HG02763 (cell line): Measurements from ENCODE around the gene DMAC2L.

Experiments
- ATAC-seq: cut with Tn5 transposase; IDR thresholded peaks from one replicate; pipeline ENCODE4 v1.9.1; 2021; ENCODE audit warnings: mild to moderate bottlenecking, moderate library complexity; ENCODE audit not compliant: unreplicated experiment

DMAC2L gene

GRCh38 chr14:50321009-50321660, 9.0 kb downstream of the DMAC2L start:
- peak; percentile 88 for ATAC-seq

DNA sequence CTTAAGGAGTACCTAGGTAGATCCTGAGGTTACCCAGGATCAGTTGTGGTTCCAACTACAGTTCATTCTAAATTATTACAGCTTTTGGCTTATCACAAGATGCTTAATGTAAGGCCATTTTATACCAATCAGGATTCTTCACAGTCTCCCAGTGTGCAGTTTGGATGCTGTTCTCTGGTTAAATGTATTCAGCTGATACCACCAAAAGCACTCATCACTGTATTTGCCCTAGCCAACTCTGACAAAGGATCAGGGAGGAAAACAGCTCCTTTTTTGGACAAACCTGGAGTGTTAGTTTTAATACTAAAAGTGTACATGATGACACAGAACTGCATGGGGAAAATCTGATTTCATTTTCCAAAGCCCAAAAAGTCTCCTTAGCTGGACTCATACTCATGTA, 19.5 kb downstream of the DMAC2L start:
- ATAC-seq, result no peak

DNA sequence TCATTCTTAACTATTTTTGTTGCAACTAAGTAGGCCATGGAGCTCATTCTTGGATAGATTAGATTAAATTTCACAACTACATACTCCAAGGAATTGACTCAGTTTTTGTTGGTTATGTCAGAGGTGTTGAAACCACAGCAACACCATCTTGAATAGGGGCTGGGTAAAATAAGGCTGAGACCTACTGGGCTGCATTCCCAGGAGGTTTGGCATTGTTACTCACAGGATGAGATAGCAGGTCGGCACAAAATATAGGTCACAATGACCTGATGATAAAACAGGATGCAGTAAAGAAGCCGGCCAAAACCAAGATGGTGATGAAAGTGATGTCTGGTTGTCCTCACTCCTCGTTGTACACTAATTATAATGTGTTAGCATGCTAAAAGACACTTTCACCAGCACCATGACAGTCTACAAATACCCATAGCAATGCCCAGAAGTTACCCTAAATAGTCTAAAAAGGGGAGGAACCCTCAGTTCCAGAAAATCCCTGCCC, 20.9 kb downstream of the DMAC2L start:
- no peak for ATAC-seq

GRCh38 chr14:50334211-50334610, 22.1 kb downstream of the DMAC2L start:
- no peak for ATAC-seq

- no peak for ATAC-seq
These were observed 23.3 kb downstream of the DMAC2L start for GRCh38 chr14:50335389-50335788.

DNA sequence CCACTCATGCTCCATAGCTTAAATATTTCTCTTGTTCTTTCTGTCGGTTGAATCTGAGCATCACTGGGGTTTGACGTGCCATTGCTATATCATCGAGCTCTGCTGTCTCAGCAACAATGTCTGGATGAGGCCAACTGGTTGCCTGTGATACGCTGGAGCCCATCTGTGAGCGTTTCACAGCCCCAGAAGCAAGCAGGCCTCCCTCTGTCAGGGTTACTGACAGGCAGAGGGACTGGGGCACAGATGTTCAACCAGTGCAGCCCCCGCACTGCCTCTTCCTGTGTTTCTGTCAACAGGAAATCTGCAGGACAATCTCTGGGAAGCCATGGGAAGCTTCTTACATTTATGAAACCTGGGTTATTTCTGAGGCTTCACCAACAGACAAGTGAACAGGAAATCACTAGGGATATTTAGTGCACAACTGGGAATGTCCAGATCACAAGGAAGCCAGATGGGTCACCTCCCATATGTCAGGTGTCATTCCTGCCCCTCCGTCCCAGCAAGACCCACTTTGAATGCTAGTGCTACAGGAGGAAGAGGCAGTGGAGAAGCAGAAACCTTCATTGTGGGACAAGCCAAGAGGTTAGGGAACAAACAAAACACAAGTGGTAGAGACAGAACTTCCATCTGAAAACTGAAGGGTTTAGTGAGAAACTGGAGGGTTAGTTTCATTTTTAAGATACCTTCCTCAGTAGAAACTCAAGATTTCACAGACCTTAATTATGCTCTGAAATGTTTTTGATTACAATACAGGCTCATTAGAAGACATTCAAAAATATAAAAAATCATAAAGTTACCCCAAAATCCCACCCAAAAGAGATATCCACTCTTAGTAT, 24.1 kb downstream of the DMAC2L start:
- ATAC-seq, result no peak

- no peak for ATAC-seq
These were observed 26.5 kb downstream of the DMAC2L start for GRCh38 chr14:50338587-50338986.

DNA sequence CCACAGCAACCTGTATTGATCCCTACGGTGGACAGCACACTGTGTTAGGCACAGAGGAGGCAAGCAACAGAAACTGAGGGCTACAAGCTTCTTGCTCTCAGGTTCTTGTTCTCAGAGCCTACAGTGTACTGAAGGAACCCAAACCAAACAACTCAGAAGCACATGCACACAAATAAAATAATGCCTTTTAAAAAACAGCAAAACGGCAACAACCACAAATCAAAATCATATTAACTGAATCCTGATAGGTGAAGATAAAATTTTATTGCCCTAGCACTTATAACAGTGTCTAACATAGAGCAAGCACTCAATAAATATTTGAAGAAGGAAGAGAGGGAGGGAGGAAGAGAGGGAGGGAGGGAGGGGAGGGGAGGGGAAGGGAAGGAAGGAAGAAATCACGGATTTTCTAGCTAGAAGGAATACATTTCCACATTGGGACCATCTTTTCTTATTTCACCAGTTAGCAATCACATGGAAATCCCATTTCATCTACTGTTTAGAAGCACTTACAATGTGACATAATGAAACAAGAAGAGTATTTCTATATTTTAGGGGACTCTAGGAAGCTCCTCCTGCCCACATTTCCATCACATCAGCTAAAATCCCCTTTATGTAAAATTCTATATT, 27.2 kb downstream of the DMAC2L start:
- no peak for ATAC-seq

GRCh38 chr14:50340045-50340444, 27.9 kb downstream of the DMAC2L start:
- ATAC-seq, result no peak

GRCh38 chr14:50340963-50341362, 28.8 kb downstream of the DMAC2L start:
- ATAC-seq, result no peak

- no peak for ATAC-seq
These were observed 30.3 kb downstream of the DMAC2L start for GRCh38 chr14:50342221-50343078.

DNA sequence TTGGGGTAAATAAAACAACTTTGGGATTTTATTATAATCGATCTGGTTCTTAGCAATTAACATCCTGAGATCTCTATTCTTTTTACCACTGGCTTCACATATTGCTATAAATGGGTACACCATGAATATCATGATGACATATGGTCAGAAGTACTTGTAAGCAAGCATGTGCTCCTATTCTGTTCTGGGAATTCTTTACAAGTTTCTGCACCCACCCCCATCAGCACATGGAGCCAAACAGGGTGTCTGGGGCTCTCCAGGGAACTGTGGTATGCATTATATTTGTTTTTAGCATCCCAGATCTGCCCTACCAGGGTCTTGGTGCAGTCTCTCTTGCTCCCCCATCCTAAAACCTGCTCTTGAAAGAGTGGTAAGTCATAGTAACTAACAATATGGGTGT, 31.3 kb downstream of the DMAC2L start:
- no peak for ATAC-seq

- ATAC-seq, result peak; percentile 73
These were observed 32.1 kb downstream of the DMAC2L start for GRCh38 chr14:50344116-50344775.

GRCh38 chr14:50344876-50345563, 32.9 kb downstream of the DMAC2L start:
- no peak for ATAC-seq

- no peak for ATAC-seq
These were observed 33.8 kb downstream of the DMAC2L start for GRCh38 chr14:50345846-50346422.

DNA sequence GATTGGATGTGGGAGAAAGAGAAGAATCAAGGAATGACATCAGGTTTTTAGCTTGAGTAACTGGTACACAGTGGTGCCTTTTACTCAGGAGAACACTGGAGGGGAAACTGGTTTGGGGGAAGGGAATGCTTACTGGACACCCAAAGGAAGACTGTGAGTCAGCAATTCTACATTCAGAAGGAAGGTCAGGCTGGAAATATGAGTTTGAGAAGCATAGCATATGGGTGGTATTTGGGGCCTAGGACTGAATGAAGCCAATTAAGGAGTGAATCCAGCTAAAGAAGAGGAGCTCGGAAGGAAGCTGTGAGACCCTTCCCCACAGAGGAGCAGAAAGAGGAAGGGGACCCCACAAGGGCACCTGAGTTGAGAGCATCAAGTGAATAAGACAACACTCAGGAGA, 35.4 kb downstream of the DMAC2L start:
- no peak for ATAC-seq

DNA sequence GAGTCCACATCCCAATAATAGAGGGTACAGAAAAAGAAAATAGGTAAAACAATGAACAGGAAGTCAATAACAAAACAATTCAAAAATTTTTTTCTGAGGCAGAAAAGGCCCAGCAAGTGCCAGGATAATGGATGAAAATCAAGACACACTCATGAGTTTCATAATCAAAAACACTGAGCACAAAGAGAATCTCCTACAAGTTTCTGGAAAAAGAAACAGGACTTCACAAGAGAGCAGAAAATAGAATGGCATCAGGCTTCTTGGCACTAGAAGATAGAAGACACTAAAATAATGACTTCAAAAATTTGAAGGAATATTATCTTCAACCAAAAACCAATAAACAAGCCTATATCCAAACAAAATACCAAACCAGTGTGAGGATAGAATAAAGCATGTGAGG, 36.8 kb downstream of the DMAC2L start:
- no peak for ATAC-seq

DNA sequence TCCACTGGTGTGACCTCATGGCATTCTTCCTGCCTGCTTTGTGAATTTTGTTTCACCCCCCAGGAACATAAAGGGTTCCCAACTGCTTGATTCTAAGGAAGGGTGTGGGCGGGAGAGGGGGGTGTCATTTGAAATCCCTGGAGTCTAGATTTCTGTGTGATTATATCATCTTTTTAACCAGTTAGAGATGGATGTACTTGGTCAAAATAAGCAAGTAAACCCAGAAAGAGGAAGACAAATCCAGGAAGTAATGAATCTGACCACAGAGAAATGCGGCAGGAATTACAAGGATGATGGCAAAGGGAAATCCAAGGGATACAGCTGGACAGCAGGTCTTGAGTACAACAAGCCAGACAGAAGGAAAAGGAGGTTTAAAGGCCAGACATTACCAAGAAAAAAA, 38.9 kb downstream of the DMAC2L start:
- no peak for ATAC-seq

GRCh38 chr14:50352584-50352983, 40.5 kb downstream of the DMAC2L start:
- no peak for ATAC-seq
